Panc1 (cell line): Measurements from ENCODE around the gene DAZAP2. TPM values are rescaled to one million over a fixed set of nuclear protein-coding genes. Genes with fewer than 3 reads are reported as not detected.

ENCODE experiments used
- ATAC-seq: fragments of 200-7000 bp; cut with Tn5 transposase; 2 replicates; pipeline ENCODE4 v1.9.1; 2020; ENCODE audit warnings: mild to moderate bottlenecking, moderate library complexity
- BruUV-seq: library from RNA; stranded (reverse); fragments of 400-500 nt; replicated peaks from 2 replicates; lab custom pipeline; 2021; lab: Mats Ljungman, UMichigan
- CTCF ChIA-PET: fragments of 300-600 bp; sonication (Branson Sonifier 250); formaldehyde crosslinking; loops from one replicate; lab custom pipeline; 2022; ENCODE audit warnings: antibody characterized with exemption; lab: Charles Lee
- POLR2A ChIA-PET: fragments of 300-600 bp; sonication (Branson Sonifier 250); formaldehyde crosslinking; loops from one replicate; lab custom pipeline; 2022; ENCODE audit warnings: antibody characterized with exemption; lab: Charles Lee
- DNase-seq: peaks from one replicate; pipeline ENCODE4 v3.0.0-alpha.2; 2010; ENCODE audit warnings: low read depth, low spot score
- H3K27ac ChIP-seq: 2 replicates; pipeline ENCODE4 v1.5.1; 2011; ENCODE audit warnings: mild to moderate bottlenecking, low read length, inconsistent platforms
- H3K27me3 ChIP-seq: fragments of 200-500 bp; sonication (Bioruptor generic); 2 replicates; pipeline ENCODE4 v1.6.0; 2014; ENCODE audit warnings: low read length, inconsistent platforms; ENCODE audit not compliant: control insufficient read depth, insufficient read depth
- H3K36me3 ChIP-seq: fragments of 200-500 bp; sonication (Bioruptor generic); 2 replicates; pipeline ENCODE4 v1.5.1; 2014; ENCODE audit warnings: inconsistent platforms, mild to moderate bottlenecking, low read length, moderate library complexity; ENCODE audit not compliant: control insufficient read depth, insufficient read depth
- H3K4me1 ChIP-seq: 2 replicates; pipeline ENCODE4 v1.5.1; 2011; ENCODE audit warnings: inconsistent platforms, mild to moderate bottlenecking, low read length, moderate library complexity; ENCODE audit not compliant: control insufficient read depth, insufficient read depth
- H3K4me3 ChIP-seq, 2 experiments: 2 replicates each; pipeline ENCODE4 v1.5.1; 2011 to 2012; ENCODE audit warnings: low read depth in 2 of 2, low read length in 2 of 2, mild to moderate bottlenecking in 2 of 2, inconsistent platforms in 1 of 2, moderate library complexity in 1 of 2
- H3K9me3 ChIP-seq: fragments of 200-500 bp; sonication (Bioruptor generic); 2 replicates; pipeline ENCODE4 v1.5.1; 2014; ENCODE audit warnings: low read depth, mild to moderate bottlenecking, inconsistent platforms, low read length, moderate library complexity; ENCODE audit not compliant: control insufficient read depth, insufficient read depth
- POLR2AphosphoS5 ChIP-seq: IDR thresholded peaks from 2 replicates; pipeline ENCODE4 v1.6.1; 2012; ENCODE audit warnings: mild to moderate bottlenecking, low read depth, low read length, moderate library complexity
- REST ChIP-seq, 2 experiments: IDR thresholded peaks; 2 replicates each; pipeline ENCODE4 v1.6.1; 2011 to 2012; ENCODE audit warnings: low read depth in 2 of 2, control low read depth in 1 of 2, low read length in 1 of 2, mild to moderate bottlenecking in 1 of 2, moderate library complexity in 1 of 2; ENCODE audit not compliant: insufficient read depth in 1 of 2
- SIN3A ChIP-seq: IDR thresholded peaks from 2 replicates; pipeline ENCODE4 v1.6.1; 2012; ENCODE audit warnings: low read depth, mild to moderate bottlenecking, low read length, moderate library complexity, borderline replicate concordance; ENCODE audit not compliant: insufficient read depth
- TCF7L2 ChIP-seq: IDR thresholded peaks from 2 replicates; pipeline ENCODE4 v1.6.1; 2011; ENCODE audit warnings: mild to moderate bottlenecking, low read depth, low read length, inconsistent platforms
- in situ Hi-C: cut with HindIII; loops from 2 replicates; pipeline ENCODE4 v1.10.0; 2016; ENCODE audit warnings: low sequenced_read_pairs, low pct_unique_long_range_greater_than_20kb
- intact Hi-C: fragments of 100-400 bp; cut with micrococcal nuclease; formaldehyde crosslinking; loops from one replicate; pipeline ENCODE4 v1.10.0; 2022; ENCODE audit not compliant: unreplicated experiment
- total RNA-seq: library from RNA; stranded (reverse); gene quantifications from one replicate; pipeline ENCODE4 v1.2.1, GENCODE V29; 2021; ENCODE audit not compliant: unreplicated experiment
- TF ChIP-seq, protein P1 (sequence below): fragments of 450-650 bp; IDR thresholded peaks from 2 replicates; pipeline ENCODE4 v1.5.1; 2017; ENCODE audit warnings: mild to moderate bottlenecking

Gene DAZAP2
- total RNA-seq, 1 experiment from 2014 or later, result 197 TPM

GRCh38 chr12:51247523-51248206, 9.0 kb downstream of the DAZAP2 start:
- intact Hi-C loops (no loop called here), in situ Hi-C loops (no loop called here)
- Histone ChIP-seq H3K4me3 (no peak overlapping the region), H3K27me3 (no peaks in the 10 kb centered on the region), H3K36me3 (peaks cover 11% of the 10 kb centered on the region), H3K4me1 (no peaks in the 10 kb centered on the region), H3K9me3 (no peaks in the 10 kb centered on the region), H3K27ac (no peak overlapping the region)
- ChIA-PET CTCF (no interaction called here), POLR2A (no interaction called here)
- no peak for TF ChIP-seq REST (IDR thresholded peaks at IDR 0.05; ENCODE audit: insufficient read depth in 1 of 2, low read depth in 2 of 2, low read length in 1 of 2)
- TF ChIP-seq SIN3A, result no peak
- no peak for TF ChIP-seq POLR2AphosphoS5
- TF ChIP-seq, protein P1, sequence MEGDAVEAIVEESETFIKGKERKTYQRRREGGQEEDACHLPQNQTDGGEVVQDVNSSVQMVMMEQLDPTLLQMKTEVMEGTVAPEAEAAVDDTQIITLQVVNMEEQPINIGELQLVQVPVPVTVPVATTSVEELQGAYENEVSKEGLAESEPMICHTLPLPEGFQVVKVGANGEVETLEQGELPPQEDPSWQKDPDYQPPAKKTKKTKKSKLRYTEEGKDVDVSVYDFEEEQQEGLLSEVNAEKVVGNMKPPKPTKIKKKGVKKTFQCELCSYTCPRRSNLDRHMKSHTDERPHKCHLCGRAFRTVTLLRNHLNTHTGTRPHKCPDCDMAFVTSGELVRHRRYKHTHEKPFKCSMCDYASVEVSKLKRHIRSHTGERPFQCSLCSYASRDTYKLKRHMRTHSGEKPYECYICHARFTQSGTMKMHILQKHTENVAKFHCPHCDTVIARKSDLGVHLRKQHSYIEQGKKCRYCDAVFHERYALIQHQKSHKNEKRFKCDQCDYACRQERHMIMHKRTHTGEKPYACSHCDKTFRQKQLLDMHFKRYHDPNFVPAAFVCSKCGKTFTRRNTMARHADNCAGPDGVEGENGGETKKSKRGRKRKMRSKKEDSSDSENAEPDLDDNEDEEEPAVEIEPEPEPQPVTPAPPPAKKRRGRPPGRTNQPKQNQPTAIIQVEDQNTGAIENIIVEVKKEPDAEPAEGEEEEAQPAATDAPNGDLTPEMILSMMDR, result no peak
- no peak for TF ChIP-seq TCF7L2
- BruUV-seq, result no TSS peak
- ATAC-seq (no peak; the same call in 1 of the 2 replicates), DNase-seq (no peak)

- H3K36me3 ChIP-seq, result no peaks in the 10 kb centered on the region
Measured at GRCh38 chr12:51253276-51253675, 14.7 kb downstream of the DAZAP2 start.

More at GRCh38 chr12:51253276-51253675, 14.7 kb downstream of the DAZAP2 start:
- no TSS peak for BruUV-seq
- ChIA-PET CTCF (interaction anchor here (1.0 kb wide), 2 partner anchors 83 to 100 kb away, joined by 3 to 5 read pairs; no protein-coding TSS in a partner anchor), POLR2A (no interaction called here)
- peak overlapping the region; percentile 8; the same call in 1 of the 2 replicates for H3K27ac ChIP-seq
- H3K4me1 ChIP-seq, result no peaks in the 10 kb centered on the region
- no peak for ATAC-seq
- no peak overlapping the region for H3K4me3 ChIP-seq
- intact Hi-C loops (no loop called here), in situ Hi-C loops (no loop called here)
- TF ChIP-seq SIN3A (no peak), POLR2AphosphoS5 (no peak)
- TF ChIP-seq, protein P1, result no peak
- DNase-seq, result no peak
- H3K9me3 ChIP-seq, result no peaks in the 10 kb centered on the region
- H3K27me3 ChIP-seq, result no peaks in the 10 kb centered on the region
